ENCODE results near the gene XIST. TPM values are rescaled to one million over a fixed set of nuclear protein-coding genes. Genes with fewer than 3 reads are reported as not detected.

XIST gene
- polyA plus RNA-seq, 1 donor (not counting 4 experiments of a cell fraction or from before 2014, with no cell fraction given), result 199 TPM

DNA sequence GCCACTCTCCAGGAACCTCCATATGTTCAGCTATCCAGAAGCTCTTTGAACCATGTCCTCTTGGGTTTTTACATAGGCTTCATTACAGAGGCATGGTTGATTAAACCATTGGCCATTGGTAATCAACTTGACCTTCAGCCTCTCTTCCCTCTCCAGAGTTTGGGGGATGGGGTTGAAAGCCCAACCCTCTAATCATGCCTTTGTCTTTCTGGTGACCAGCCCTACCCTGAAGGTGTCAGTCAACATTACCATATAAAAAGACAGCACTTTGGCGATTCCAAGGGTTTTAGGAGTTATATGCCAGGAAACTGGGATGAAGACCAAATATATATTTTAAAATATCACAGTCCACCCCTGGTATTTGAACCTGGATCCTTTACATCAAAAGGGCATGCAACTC lies 67.0 kb downstream of the XIST start:
- DNase-seq (ENCODE audit: low read depth, low spot score) (no peak), FAIRE-seq (no peak)
- TF ChIP-seq CTCF (optimal IDR thresholded peaks at IDR 0.05 in 1 of 3, IDR thresholded peaks at IDR 0.05 in 1 of 3, conservative IDR thresholded peaks at IDR 0.05 in 1 of 3; ENCODE audit: extremely low read depth in 1 of 3, insufficient read depth in 2 of 3, low read length in 3 of 3) (no peak), EZH2 (IDR thresholded peaks at IDR 0.05; ENCODE audit: low read length) (no peak)
- peaks cover 7% of the 10 kb centered on the region for H3K27me3 ChIP-seq (ENCODE audit: control insufficient read depth, extremely low read depth, insufficient read depth, low read length)
- no peaks in the 10 kb centered on the region for H3K9me3 ChIP-seq (ENCODE audit: control insufficient read depth, low read depth, low read length)
- no peak overlapping the region for H3K27ac ChIP-seq (ENCODE audit: control insufficient read depth, insufficient read depth, low read length)
- H3K36me3 ChIP-seq (ENCODE audit: control insufficient read depth in 2 of 2, extremely low read depth in 1 of 2, insufficient read depth in 2 of 2, low read length in 2 of 2), result no peaks in the 10 kb centered on the region
- H4K20me1 ChIP-seq (ENCODE audit: control insufficient read depth, extremely low read depth, insufficient read depth, low read length), result no peaks in the 10 kb centered on the region
- no peak overlapping the region for H2AFZ ChIP-seq (ENCODE audit: control insufficient read depth, low read length)
- no peaks in the 10 kb centered on the region for H3K4me1 ChIP-seq (ENCODE audit: control insufficient read depth, extremely low read depth, insufficient read depth, low read length)
- dilution Hi-C loops (cut with MboI; ENCODE audit: extremely low pct_ligation_motif_present, low sequenced_read_pairs), result no loop called here
- H3K79me2 ChIP-seq (ENCODE audit: control insufficient read depth, insufficient read depth, low read length), result no peaks in the 10 kb centered on the region
- H3K9ac ChIP-seq (ENCODE audit: control insufficient read depth, extremely low read depth, insufficient read depth, low read length), result no peak overlapping the region
- H3K9me1 ChIP-seq (ENCODE audit: control insufficient read depth, extremely low read depth, insufficient read depth, low read length), result no peaks in the 10 kb centered on the region
- H3K4me3 ChIP-seq (ENCODE audit: control insufficient read depth in 2 of 3, extremely low read depth in 1 of 3, insufficient read depth in 2 of 3, low read depth in 1 of 3, low read length in 3 of 3), result no peak overlapping the region
- H3K4me2 ChIP-seq (ENCODE audit: control insufficient read depth, extremely low read depth, insufficient read depth, low read depth, low read length), result no peak overlapping the region

Small RNA genes within 50 kb of the gene (small RNA-seq; reads per million reads assigned to genes)
- gene RF01880 (ENCODE audit: insufficient read length in 3 of 3, low read depth in 3 of 3, low replicate concordance in 1 of 3), result 0 reads per million in 3 experiments

Measured in keratinocyte (primary cell).